Thyroid gland (tissue), 4 donors: Measurements from ENCODE around the gene GIPC1.

ENCODE experiments used
- POLR2A ChIP-seq, 2 donors: fragments of 450-650 bp; IDR thresholded peaks; one replicate each; pipeline ENCODE4 v1.6.1; 2017; ENCODE audit warnings: antibody characterized with exemption in 2 of 2, mild to moderate bottlenecking in 2 of 2, moderate library complexity in 1 of 2
- TF ChIP-seq, protein P1 (sequence below), 6 experiments: fragments of 200-600 bp in 3 of 6; fragments of 450-650 bp in 3 of 6; sonication (generic) in 3 of 6; IDR thresholded peaks; one replicate each; pipeline ENCODE4 v1.5.1; 2016 to 2019; ENCODE audit warnings: antibody characterized with exemption in 6 of 6, mild to moderate bottlenecking in 2 of 6, inconsistent platforms in 1 of 6, moderate library complexity in 1 of 6

DNA sequence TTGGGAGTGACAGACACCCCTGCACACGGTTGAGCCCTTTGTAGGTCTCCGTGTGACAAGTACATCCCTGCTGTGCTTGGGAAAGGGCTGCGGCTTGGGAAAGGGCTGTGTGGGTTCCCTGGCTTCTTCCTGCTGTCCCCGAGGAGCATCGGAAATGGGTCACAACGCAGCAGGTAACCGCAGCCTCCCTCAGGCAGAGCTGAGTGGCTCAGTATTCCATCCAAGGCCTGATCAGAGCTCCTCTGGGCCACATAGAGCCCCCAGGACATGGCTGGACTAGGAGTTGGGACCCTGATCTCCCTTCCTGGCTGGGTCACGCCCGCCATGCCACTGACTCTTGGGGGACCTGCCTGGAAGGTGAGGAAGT is 49.8 kb upstream of the GIPC1 start:
- TF ChIP-seq, protein P1, sequence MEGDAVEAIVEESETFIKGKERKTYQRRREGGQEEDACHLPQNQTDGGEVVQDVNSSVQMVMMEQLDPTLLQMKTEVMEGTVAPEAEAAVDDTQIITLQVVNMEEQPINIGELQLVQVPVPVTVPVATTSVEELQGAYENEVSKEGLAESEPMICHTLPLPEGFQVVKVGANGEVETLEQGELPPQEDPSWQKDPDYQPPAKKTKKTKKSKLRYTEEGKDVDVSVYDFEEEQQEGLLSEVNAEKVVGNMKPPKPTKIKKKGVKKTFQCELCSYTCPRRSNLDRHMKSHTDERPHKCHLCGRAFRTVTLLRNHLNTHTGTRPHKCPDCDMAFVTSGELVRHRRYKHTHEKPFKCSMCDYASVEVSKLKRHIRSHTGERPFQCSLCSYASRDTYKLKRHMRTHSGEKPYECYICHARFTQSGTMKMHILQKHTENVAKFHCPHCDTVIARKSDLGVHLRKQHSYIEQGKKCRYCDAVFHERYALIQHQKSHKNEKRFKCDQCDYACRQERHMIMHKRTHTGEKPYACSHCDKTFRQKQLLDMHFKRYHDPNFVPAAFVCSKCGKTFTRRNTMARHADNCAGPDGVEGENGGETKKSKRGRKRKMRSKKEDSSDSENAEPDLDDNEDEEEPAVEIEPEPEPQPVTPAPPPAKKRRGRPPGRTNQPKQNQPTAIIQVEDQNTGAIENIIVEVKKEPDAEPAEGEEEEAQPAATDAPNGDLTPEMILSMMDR (IDR thresholded peaks at IDR 0.05): no peak
- TF ChIP-seq POLR2A (IDR thresholded peaks at IDR 0.05): no peak
